Thyroid gland (tissue), 4 donors: ENCODE results near the gene DUSP5. TPM values are rescaled to one million over a fixed set of nuclear protein-coding genes. Genes with fewer than 3 reads are reported as not detected.

ENCODE experiments used
- DNase-seq, 2 donors: peaks; one replicate each; pipeline ENCODE4 v3.0.0-alpha.2; 2019
- H3K27ac ChIP-seq, 3 donors: fragments of 200-600 bp; sonication (generic); 1 replicate in 2 of 3; 2 replicates in 1 of 3; pipeline ENCODE4 v1.5.1; 2016 to 2019; ENCODE audit warnings: mild to moderate bottlenecking in 1 of 3, moderate library complexity in 1 of 3
- H3K27me3 ChIP-seq: fragments of 200-600 bp; sonication (generic); one replicate; pipeline ENCODE4 v1.5.1; 2019
- H3K36me3 ChIP-seq, 2 donors: fragments of 200-600 bp; sonication (generic); one replicate each; pipeline ENCODE4 v1.5.1; 2016 to 2019
- H3K4me1 ChIP-seq, 2 donors: fragments of 200-600 bp; sonication (generic); one replicate each; pipeline ENCODE4 v1.5.1; 2017 to 2019
- H3K4me3 ChIP-seq, 3 donors: fragments of 200-600 bp; sonication (generic); replicated peaks in 1 of 3; 1 replicate in 2 of 3; 2 replicates in 1 of 3; pipeline ENCODE4 v1.5.1; 2016; ENCODE audit warnings: mild to moderate bottlenecking in 1 of 3
- H3K9me3 ChIP-seq: fragments of 200-600 bp; sonication (generic); one replicate; pipeline ENCODE4 v1.5.1; 2017
- POLR2A ChIP-seq, 2 donors: fragments of 450-650 bp; IDR thresholded peaks; one replicate each; pipeline ENCODE4 v1.6.1; 2017; ENCODE audit warnings: antibody characterized with exemption in 2 of 2, mild to moderate bottlenecking in 2 of 2, moderate library complexity in 1 of 2
- WGBS, 2 donors: methylation state at CpG; one replicate each; pipeline ENCODE4 v1.1.5; 2017; 5-methylcytosine and 5-hydroxymethylcytosine counted together
- intact Hi-C: fragments of 100-400 bp; cut with DNase I; formaldehyde crosslinking; loops from one replicate; pipeline ENCODE4 v1.15.1; 2023
- total RNA-seq, 4 donors: library from RNA; depleted of rRNA; stranded (reverse); fragments of >200 nt; gene quantifications; one replicate each; pipeline ENCODE4 v1.2.3, GENCODE V29; 2016
- TF ChIP-seq, protein P1 (sequence below), 6 experiments: fragments of 200-600 bp in 3 of 6; fragments of 450-650 bp in 3 of 6; sonication (generic) in 3 of 6; IDR thresholded peaks; one replicate each; pipeline ENCODE4 v1.5.1; 2016 to 2019; ENCODE audit warnings: antibody characterized with exemption in 6 of 6, mild to moderate bottlenecking in 2 of 6, inconsistent platforms in 1 of 6, moderate library complexity in 1 of 6

Gene DUSP5
- total RNA-seq, 4 donors from 2014 or later = 2.1 to 14.2 (median 7.1) TPM

DNA sequence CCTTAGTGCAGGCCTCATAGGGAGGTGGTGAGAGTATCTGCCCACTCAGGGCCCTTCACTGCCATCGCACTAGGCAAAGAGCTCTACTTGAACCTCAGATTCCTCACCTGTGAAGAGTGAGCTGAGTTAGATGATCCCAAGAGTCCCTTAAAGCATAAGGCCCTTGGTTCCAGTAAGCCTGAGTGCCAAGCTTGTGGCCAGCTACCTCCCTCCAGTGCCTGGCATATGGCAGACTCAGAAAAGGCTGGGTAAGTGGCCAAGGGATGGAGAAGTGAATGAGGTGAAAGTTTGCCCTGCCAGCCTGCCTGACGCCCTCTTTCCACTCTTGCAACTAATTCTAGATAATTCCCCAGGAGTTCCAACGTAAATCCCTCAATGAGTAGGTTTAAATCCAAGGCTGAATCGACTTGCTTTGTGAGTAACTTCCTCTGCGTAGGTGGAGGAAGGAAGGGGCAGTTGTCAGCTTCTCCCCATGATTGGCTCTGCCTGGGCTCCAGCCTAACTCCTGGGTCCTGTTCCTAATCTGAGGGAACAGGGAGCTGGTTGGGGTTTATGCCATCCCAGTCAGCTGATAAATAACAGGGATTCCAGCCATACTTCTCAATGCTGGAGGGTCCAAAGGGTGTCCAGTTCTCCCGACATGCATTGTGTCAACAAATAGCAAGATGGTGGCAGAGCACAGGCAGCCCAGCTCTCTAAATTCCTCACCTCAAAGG, 14.2 kb downstream of the DUSP5 start:
- no peak for TF ChIP-seq POLR2A (IDR thresholded peaks at IDR 0.05)
- TF ChIP-seq, protein P1, sequence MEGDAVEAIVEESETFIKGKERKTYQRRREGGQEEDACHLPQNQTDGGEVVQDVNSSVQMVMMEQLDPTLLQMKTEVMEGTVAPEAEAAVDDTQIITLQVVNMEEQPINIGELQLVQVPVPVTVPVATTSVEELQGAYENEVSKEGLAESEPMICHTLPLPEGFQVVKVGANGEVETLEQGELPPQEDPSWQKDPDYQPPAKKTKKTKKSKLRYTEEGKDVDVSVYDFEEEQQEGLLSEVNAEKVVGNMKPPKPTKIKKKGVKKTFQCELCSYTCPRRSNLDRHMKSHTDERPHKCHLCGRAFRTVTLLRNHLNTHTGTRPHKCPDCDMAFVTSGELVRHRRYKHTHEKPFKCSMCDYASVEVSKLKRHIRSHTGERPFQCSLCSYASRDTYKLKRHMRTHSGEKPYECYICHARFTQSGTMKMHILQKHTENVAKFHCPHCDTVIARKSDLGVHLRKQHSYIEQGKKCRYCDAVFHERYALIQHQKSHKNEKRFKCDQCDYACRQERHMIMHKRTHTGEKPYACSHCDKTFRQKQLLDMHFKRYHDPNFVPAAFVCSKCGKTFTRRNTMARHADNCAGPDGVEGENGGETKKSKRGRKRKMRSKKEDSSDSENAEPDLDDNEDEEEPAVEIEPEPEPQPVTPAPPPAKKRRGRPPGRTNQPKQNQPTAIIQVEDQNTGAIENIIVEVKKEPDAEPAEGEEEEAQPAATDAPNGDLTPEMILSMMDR (IDR thresholded peaks at IDR 0.05) = no peak

DNA sequence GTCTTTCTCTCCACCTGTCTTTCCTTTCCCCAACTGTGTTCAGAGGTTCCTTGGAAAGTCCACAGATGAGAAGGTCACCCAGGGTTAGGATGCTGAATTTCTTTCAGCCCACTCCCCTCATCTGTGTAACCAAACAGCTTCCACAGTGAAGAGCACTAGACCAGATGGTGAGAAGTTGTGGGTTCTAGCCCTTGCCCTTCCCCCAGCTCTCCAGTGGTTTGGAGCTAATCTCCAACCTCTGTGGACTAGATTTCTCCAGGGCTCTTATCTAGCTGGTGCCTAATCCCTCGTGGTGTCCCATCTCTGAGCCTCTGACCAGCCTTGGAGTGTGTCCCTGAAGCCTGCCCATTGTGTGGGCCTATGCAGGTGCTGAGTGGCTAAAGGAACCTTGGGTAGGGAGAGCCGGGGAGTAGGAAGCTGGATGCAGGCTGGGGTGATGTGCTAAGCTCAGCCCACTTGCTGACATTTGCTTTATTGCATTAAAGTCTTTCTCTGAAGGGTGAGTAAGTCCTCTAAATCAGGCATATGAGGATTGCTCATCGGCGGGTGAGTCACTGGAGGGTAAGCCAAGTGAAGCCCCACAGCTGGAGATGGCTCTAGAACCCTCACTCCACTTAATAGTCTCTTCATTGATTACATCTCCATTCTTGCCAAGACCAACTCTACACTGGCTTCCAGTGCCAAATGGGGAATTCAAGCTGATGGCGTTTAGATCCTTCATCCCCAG, 14.9 kb downstream of the DUSP5 start:
- Histone ChIP-seq H3K36me3 (peaks cover 11 to 15% of the 10 kb centered on the region in 2 donors), H3K27me3 (no peaks in the 10 kb centered on the region), H3K27ac (no peak overlapping the region), H3K9me3 (no peaks in the 10 kb centered on the region), H3K4me3 (no peak overlapping the region), H3K4me1 (peaks cover 0 to 1% of the 10 kb centered on the region in 2 donors)
- TF ChIP-seq, protein P1 (IDR thresholded peaks at IDR 0.05) = no peak
- TF ChIP-seq POLR2A (IDR thresholded peaks at IDR 0.05) = no peak
- DNase-seq = no peak
- intact Hi-C loops = no loop called here
- WGBS, 2 donors = 68 to 80% methylated on average over 5 of the region's 5 CpGs

More for the DNA sequence above, 14.2 kb downstream of the DUSP5 start:
- WGBS, 2 donors = 64 to 71% methylated on average over 6 of the region's 6 CpGs
- intact Hi-C loops = no loop called here
- Histone ChIP-seq H3K4me3 (no peak overlapping the region), H3K27ac (no peak overlapping the region), H3K36me3 (peaks cover 16 to 19% of the 10 kb centered on the region in 2 donors), H3K27me3 (no peaks in the 10 kb centered on the region), H3K4me1 (peaks cover 0 to 4% of the 10 kb centered on the region in 2 donors), H3K9me3 (no peaks in the 10 kb centered on the region)
- DNase-seq = no peak

DNA sequence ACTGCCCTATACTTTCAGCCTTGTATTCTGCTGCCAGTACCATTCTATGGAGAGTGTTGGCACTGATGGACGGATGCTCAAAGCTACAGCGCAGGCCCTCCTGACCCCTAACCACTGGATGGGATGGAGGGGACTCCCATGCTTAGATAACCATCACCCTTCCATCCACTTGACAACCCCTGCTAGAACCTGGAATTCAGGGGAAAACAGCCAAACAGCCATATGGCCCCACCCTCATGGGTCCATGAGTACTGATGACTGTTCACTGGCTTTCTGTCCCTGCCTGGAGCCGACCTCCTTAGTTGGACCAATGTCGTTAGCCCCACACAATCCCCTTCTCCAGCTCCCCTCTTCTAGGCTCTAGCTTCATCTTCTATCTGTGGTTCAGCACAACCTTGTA, 16.2 kb downstream of the DUSP5 start:
- intact Hi-C loops = no loop called here
- Histone ChIP-seq H3K9me3 (no peaks in the 10 kb centered on the region), H3K4me1 (no peaks in the 10 kb centered on the region), H3K27ac (no peak overlapping the region), H3K27me3 (no peaks in the 10 kb centered on the region), H3K4me3 (no peak overlapping the region), H3K36me3 (peaks cover 7 to 13% of the 10 kb centered on the region in 2 donors)
- no peak for DNase-seq
- WGBS, 2 donors = 97% methylated on average over 4 of the region's 4 CpGs
- no peak for TF ChIP-seq POLR2A (IDR thresholded peaks at IDR 0.05)
- TF ChIP-seq, protein P1 (IDR thresholded peaks at IDR 0.05) = no peak

GRCh38 chr10:110514848-110515247, 17.1 kb downstream of the DUSP5 start:
- Histone ChIP-seq H3K4me3 (no peak overlapping the region), H3K4me1 (no peaks in the 10 kb centered on the region), H3K27me3 (no peaks in the 10 kb centered on the region), H3K36me3 (peaks cover 7 to 12% of the 10 kb centered on the region in 2 donors), H3K27ac (no peak overlapping the region), H3K9me3 (no peaks in the 10 kb centered on the region)
- intact Hi-C loops = no loop called here
- TF ChIP-seq, protein P1 (IDR thresholded peaks at IDR 0.05) = no peak
- TF ChIP-seq POLR2A (IDR thresholded peaks at IDR 0.05) = no peak
- no peak for DNase-seq
- WGBS, 2 donors = 97 to 98% methylated on average over 3 of the region's 3 CpGs
